ENCODE results near the gene NEDD1.
A peak's percentile ranks its signal among the peaks of the same experiment; 100 is the strongest.

NEDD1 gene

DNA sequence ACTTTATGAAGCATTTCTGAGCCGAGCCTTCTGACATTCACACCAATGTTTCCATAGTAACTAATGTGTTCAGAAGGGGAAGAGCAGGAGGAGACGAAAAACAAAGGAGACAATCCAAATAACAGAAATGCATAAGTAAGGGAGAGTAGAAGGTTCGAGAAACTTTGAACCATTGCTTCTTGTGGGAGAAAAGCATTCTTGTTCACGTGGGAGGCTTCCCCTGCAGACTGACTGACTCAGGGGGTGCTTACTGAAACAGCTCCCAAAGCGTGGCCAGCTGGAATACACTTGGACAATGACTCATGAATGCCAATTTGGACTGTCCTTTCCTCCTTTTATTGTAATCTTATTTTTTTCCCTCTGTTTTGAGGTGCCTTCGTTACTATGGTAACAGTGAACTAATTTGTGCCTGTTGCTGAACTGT is 73.9 kb downstream of the NEDD1 start:
- ChIA-PET POLR2A (no interaction called here), CTCF (interaction anchor here (1.2 kb wide), 1 partner anchor 402 kb away, joined by 3 read pairs; no protein-coding TSS in a partner anchor)
- TF ChIP-seq, protein P1, sequence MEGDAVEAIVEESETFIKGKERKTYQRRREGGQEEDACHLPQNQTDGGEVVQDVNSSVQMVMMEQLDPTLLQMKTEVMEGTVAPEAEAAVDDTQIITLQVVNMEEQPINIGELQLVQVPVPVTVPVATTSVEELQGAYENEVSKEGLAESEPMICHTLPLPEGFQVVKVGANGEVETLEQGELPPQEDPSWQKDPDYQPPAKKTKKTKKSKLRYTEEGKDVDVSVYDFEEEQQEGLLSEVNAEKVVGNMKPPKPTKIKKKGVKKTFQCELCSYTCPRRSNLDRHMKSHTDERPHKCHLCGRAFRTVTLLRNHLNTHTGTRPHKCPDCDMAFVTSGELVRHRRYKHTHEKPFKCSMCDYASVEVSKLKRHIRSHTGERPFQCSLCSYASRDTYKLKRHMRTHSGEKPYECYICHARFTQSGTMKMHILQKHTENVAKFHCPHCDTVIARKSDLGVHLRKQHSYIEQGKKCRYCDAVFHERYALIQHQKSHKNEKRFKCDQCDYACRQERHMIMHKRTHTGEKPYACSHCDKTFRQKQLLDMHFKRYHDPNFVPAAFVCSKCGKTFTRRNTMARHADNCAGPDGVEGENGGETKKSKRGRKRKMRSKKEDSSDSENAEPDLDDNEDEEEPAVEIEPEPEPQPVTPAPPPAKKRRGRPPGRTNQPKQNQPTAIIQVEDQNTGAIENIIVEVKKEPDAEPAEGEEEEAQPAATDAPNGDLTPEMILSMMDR (IDR thresholded peaks at IDR 0.05; ENCODE audit: control extremely low read depth, extremely low read depth, low read depth, missing control alignments), result no peak
- no peak for DNase-seq (ENCODE audit: extremely low spot score)

DNA sequence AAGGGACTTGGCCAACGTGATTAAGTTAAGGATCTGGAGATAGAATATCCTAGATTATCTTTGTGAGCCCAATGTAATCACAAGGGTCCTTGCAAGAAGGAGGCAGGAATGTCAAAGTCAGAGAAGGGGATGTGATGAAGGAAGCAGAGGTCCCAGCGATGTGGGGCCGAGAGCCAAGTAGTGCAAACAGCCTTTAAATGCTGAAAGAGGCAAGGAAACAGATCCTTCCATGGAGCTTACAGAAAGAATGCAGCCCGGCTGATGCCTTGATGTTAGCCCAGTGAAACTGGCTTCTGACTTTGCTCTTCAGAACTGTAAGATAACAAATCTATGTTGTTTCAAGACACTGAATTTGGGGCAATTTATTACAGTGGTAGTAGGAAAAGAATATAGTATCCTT is 74.9 kb downstream of the NEDD1 start:
- CTCF ChIA-PET, result interaction anchor here (0.8 kb wide), 1 partner anchor 15 kb away, joined by 3 read pairs; no protein-coding TSS in a partner anchor

DNA sequence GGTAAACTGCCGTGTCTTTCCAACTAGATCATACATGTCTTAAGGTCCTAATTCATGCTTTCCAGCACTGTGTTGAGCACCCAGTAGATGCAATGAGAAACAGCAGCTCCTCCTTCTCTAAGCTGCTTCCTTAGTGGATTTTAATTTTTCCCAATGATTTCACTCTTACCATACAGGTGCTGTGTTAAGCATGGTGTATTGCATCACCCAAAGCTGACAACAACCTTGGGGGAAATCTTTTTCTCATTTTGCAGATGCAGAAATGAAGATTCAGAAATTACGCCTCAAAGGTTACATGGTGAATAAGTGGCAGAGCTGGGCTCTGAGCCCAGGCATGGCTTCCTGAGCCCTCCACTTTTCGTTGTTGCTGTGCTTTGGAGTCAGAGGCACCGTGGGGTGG is 75.6 kb downstream of the NEDD1 start:
- TF ChIP-seq, protein P1 (IDR thresholded peaks at IDR 0.05; ENCODE audit: control extremely low read depth, extremely low read depth, low read depth, missing control alignments), result no peak
- POLR2A ChIA-PET, result no interaction called here
- no peak for DNase-seq (ENCODE audit: extremely low spot score)
- CTCF ChIA-PET, result interaction anchor here (0.7 to 0.8 kb wide), 2 partner anchors 14 kb away, joined by 3 read pairs; no protein-coding TSS in a partner anchor

More for the DNA sequence above, 74.9 kb downstream of the NEDD1 start:
- POLR2A ChIA-PET, result no interaction called here
- TF ChIP-seq, protein P1 (IDR thresholded peaks at IDR 0.05; ENCODE audit: control extremely low read depth, extremely low read depth, low read depth, missing control alignments), result no peak
- DNase-seq (ENCODE audit: extremely low spot score), result no peak

DNA sequence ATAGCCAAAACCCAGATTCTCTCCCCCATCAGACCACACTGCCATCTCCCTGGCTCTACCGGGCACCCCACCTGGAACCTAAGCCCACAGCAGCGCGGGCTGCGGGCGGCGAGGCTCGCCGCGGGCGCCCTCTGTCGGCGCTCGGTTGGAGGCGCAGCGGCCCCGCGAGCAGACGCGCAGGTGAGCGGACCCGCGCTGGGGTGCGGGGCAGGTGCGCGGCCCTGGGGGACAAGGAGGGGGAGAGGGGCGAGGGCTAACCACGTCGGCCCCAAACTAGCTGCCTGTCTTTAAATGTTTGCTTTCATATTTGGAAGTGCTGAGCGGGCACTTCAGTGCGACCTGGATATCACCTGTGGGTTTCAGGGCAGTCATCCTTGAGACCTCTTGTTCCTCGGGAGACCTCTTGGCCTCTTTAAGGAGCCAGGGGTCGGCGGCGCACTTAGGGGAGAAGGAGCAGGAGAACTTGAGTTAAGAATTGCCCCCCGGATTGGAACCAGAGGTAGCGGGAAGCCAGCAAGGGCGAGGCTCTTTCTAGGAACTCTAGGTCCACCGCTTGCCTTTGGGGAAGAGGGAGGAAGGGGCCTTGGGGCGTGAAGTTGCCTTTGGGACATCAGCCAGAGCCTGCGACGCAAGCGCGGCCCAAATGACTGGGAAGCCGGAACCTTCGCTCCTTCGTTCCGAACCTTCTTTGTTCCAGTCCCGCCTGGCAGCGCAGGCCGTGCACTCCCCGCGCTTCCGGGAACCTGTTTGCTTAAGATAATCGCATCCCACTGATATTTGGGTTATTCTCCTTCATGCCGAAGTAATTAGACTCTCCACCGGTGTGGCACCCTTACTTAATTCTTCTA is 78.7 kb downstream of the NEDD1 start:
- TF ChIP-seq, protein P1 (IDR thresholded peaks at IDR 0.05; ENCODE audit: control extremely low read depth, extremely low read depth, low read depth, missing control alignments), result peak; percentile 91
- DNase-seq (ENCODE audit: extremely low spot score), result peak; percentile 74
- POLR2A ChIA-PET, result no interaction called here
- CTCF ChIA-PET, result interaction anchor here (0.8 to 3.5 kb wide), 19 partner anchors 9 to 1411 kb away, joined by 3 to 20 read pairs (median 7); no protein-coding TSS in a partner anchor

DNA sequence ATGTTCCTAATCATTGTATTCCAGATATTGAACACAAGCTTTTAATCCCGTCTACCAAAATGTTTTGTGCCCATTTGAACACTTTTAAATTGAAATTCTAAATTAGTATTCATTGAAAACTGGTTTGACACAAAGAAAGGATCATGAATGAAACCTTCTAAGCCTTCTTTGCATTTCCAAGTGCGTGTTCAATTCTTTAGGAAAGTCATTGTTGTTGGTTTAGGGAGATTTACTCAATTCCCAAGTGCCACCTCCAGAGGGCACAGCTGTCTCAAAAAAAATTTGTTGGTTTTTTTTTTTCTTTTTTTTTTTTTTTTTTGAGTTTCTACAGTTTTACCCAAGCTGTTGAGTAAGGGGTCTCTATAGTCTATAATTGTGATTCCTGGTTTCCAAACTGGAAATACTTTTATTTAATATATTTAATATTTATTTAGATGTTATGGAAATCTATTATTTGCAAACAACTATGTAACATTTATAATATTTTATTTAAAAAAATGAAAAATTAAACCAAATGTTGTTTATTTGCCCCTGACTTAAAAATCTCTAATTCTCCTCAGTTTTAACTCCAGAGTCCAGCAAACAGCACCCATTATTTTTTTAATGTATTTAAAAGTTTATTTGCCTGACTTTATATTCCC is 79.9 kb downstream of the NEDD1 start:
- ChIA-PET CTCF (interaction anchor here (0.6 to 3.5 kb wide), 15 partner anchors 10 to 1410 kb away, joined by 3 to 20 read pairs (median 5); no protein-coding TSS in a partner anchor), POLR2A (no interaction called here)
- TF ChIP-seq, protein P1 (IDR thresholded peaks at IDR 0.05; ENCODE audit: control extremely low read depth, extremely low read depth, low read depth, missing control alignments), result peak; percentile 49
- peak; percentile 24 for DNase-seq (ENCODE audit: extremely low spot score)

DNA sequence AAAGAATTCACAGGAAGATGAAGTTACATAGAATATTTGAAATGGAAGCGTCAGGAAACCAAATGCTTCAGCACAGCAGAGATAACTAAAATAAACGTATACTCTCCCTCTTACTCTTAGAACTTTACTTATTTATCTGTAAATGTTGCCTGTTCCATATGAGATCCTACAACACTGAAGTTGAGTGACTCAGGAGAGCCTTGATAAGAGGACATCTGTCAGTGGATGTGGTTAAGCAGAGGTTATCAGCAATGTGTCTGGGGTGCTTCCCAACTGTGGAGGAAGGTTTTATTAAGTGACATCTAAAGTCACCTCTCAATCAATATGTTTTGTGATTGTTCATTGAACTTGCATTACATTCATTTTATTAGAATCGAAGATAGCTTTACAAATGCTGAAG is 81.9 kb downstream of the NEDD1 start:
- TF ChIP-seq, protein P1 (IDR thresholded peaks at IDR 0.05; ENCODE audit: control extremely low read depth, extremely low read depth, low read depth, missing control alignments), result no peak
- POLR2A ChIA-PET, result no interaction called here
- CTCF ChIA-PET, result interaction anchor here (0.8 to 3.5 kb wide), 8 partner anchors 8 to 1408 kb away, joined by 3 to 20 read pairs (median 6); no protein-coding TSS in a partner anchor
- no peak for DNase-seq (ENCODE audit: extremely low spot score)
